Measurements from ENCODE around the gene PNCK. TPM values are rescaled to one million over a fixed set of nuclear protein-coding genes. Genes with fewer than 3 reads are reported as not detected.
A peak's percentile ranks its signal among the peaks of the same experiment; 100 is the strongest.

The PNCK gene
- total RNA-seq, 1 donor from 2014 or later: 1.1 TPM

- H3K27me3 Mint-ChIP-seq (ENCODE audit: low read depth, unreplicated experiment): peaks cover 32% of the 10 kb centered on the region
- no peaks in the 10 kb centered on the region for H3K4me1 ChIP-seq (ENCODE audit: insufficient read depth, low read length)
- H3K27me3 ChIP-seq (ENCODE audit: insufficient read depth, low read length): peaks cover 12% of the 10 kb centered on the region
- H4K20me1 ChIP-seq (ENCODE audit: insufficient read depth, low read length): no peaks in the 10 kb centered on the region
- no peak overlapping the region for H3K4me2 ChIP-seq (ENCODE audit: low read length)
- no peak for DNase-seq (ENCODE audit: low read depth)
- peaks cover 3% of the 10 kb centered on the region for H3K4me1 Mint-ChIP-seq (ENCODE audit: low read depth, unreplicated experiment)
- H3K9ac ChIP-seq (ENCODE audit: low read length): no peak overlapping the region
- H3K36me3 Mint-ChIP-seq (ENCODE audit: low read depth, unreplicated experiment): no peaks in the 10 kb centered on the region
- no peak overlapping the region for H3K4me3 ChIP-seq (ENCODE audit: insufficient read depth, low read depth, low read length)
- no peak overlapping the region for H2AFZ ChIP-seq (ENCODE audit: low read depth, low read length)
- H3K9me3 ChIP-seq (ENCODE audit: insufficient read depth, low read depth, low read length): no peaks in the 10 kb centered on the region
- no peak for TF ChIP-seq EZH2 (IDR thresholded peaks at IDR 0.05; ENCODE audit: insufficient read depth, low read length)
- no peaks in the 10 kb centered on the region for H3K79me2 ChIP-seq (ENCODE audit: insufficient read depth, low read length)
- no peak overlapping the region for H3K4me3 Mint-ChIP-seq (ENCODE audit: unreplicated experiment)
- FAIRE-seq: no peak
- no peak overlapping the region for H3K27ac ChIP-seq (ENCODE audit: low read depth, low read length)
- no peaks in the 10 kb centered on the region for H3K9me3 Mint-ChIP-seq (ENCODE audit: unreplicated experiment)
- no peak overlapping the region for H3K27ac Mint-ChIP-seq (ENCODE audit: unreplicated experiment)
- no peaks in the 10 kb centered on the region for H3K36me3 ChIP-seq (ENCODE audit: insufficient read depth, low read length)
Measured at GRCh38 chrX:153669901-153670731, 3.5 kb downstream of the PNCK start.

GRCh38 chrX:153669174-153669890 is 4.3 kb downstream of the PNCK start:
- Mint-ChIP-seq H3K4me1 (ENCODE audit: low read depth, unreplicated experiment) (peaks cover 3% of the 10 kb centered on the region), H3K36me3 (ENCODE audit: low read depth, unreplicated experiment) (no peaks in the 10 kb centered on the region), H3K27me3 (ENCODE audit: low read depth, unreplicated experiment) (peaks cover 28% of the 10 kb centered on the region), H3K9me3 (ENCODE audit: unreplicated experiment) (no peaks in the 10 kb centered on the region), H3K4me3 (ENCODE audit: unreplicated experiment) (no peak overlapping the region), H3K27ac (ENCODE audit: unreplicated experiment) (no peak overlapping the region)
- no peak overlapping the region for H3K4me2 ChIP-seq (ENCODE audit: low read length)
- no peaks in the 10 kb centered on the region for H3K9me3 ChIP-seq (ENCODE audit: insufficient read depth, low read depth, low read length)
- H3K27ac ChIP-seq (ENCODE audit: low read depth, low read length): no peak overlapping the region
- DNase-seq (ENCODE audit: low read depth) (no peak), FAIRE-seq (no peak)
- no peak overlapping the region for H3K9ac ChIP-seq (ENCODE audit: low read length)
- H4K20me1 ChIP-seq (ENCODE audit: insufficient read depth, low read length): no peaks in the 10 kb centered on the region
- H3K27me3 ChIP-seq (ENCODE audit: insufficient read depth, low read length): peaks cover 10% of the 10 kb centered on the region
- no peak overlapping the region for H3K4me3 ChIP-seq (ENCODE audit: insufficient read depth, low read depth, low read length)
- H3K79me2 ChIP-seq (ENCODE audit: insufficient read depth, low read length): no peaks in the 10 kb centered on the region
- TF ChIP-seq CTCF (IDR thresholded peaks at IDR 0.05; ENCODE audit: insufficient read depth, low read depth, low read length) (peak; percentile 33), EZH2 (IDR thresholded peaks at IDR 0.05; ENCODE audit: insufficient read depth, low read length) (no peak)
- no peaks in the 10 kb centered on the region for H3K36me3 ChIP-seq (ENCODE audit: insufficient read depth, low read length)
- no peaks in the 10 kb centered on the region for H3K4me1 ChIP-seq (ENCODE audit: insufficient read depth, low read length)
- H2AFZ ChIP-seq (ENCODE audit: low read depth, low read length): no peak overlapping the region

- no peak overlapping the region for H3K27ac ChIP-seq (ENCODE audit: low read depth, low read length)
- H3K27ac Mint-ChIP-seq (ENCODE audit: unreplicated experiment): no peak overlapping the region
- FAIRE-seq: no peak
Measured at GRCh38 chrX:153668423-153669173, 5.0 kb downstream of the PNCK start.

More at GRCh38 chrX:153668423-153669173, 5.0 kb downstream of the PNCK start:
- H3K27me3 Mint-ChIP-seq (ENCODE audit: low read depth, unreplicated experiment): peaks cover 24% of the 10 kb centered on the region
- H3K79me2 ChIP-seq (ENCODE audit: insufficient read depth, low read length): no peaks in the 10 kb centered on the region
- H3K9ac ChIP-seq (ENCODE audit: low read length): no peak overlapping the region
- no peaks in the 10 kb centered on the region for H3K4me1 Mint-ChIP-seq (ENCODE audit: low read depth, unreplicated experiment)
- H3K4me2 ChIP-seq (ENCODE audit: low read length): no peak overlapping the region
- no peak overlapping the region for H3K4me3 Mint-ChIP-seq (ENCODE audit: unreplicated experiment)
- H3K4me3 ChIP-seq (ENCODE audit: insufficient read depth, low read depth, low read length): no peak overlapping the region
- TF ChIP-seq CTCF (IDR thresholded peaks at IDR 0.05; ENCODE audit: insufficient read depth, low read depth, low read length): no peak
- no peak for DNase-seq (ENCODE audit: low read depth)
- no peaks in the 10 kb centered on the region for H3K9me3 ChIP-seq (ENCODE audit: insufficient read depth, low read depth, low read length)
- H3K36me3 Mint-ChIP-seq (ENCODE audit: low read depth, unreplicated experiment): no peaks in the 10 kb centered on the region
- no peak overlapping the region for H2AFZ ChIP-seq (ENCODE audit: low read depth, low read length)
- peaks cover 6% of the 10 kb centered on the region for H3K27me3 ChIP-seq (ENCODE audit: insufficient read depth, low read length)
- H4K20me1 ChIP-seq (ENCODE audit: insufficient read depth, low read length): no peaks in the 10 kb centered on the region
- no peaks in the 10 kb centered on the region for H3K9me3 Mint-ChIP-seq (ENCODE audit: unreplicated experiment)
- no peaks in the 10 kb centered on the region for H3K4me1 ChIP-seq (ENCODE audit: insufficient read depth, low read length)
- H3K36me3 ChIP-seq (ENCODE audit: insufficient read depth, low read length): no peaks in the 10 kb centered on the region
